8988T (cell line): Measurements from ENCODE around the gene ADGB.
A peak's percentile ranks its signal among the peaks of the same experiment; 100 is the strongest.
"Not testable (repeated sequence)": the region's sequence is repeated elsewhere in the genome, so short reads cannot be mapped to it uniquely, and the experiment has no call there.

ENCODE experiments used
- DNase-seq: peaks from one replicate; pipeline ENCODE4 v3.0.0; 2011

Gene ADGB

GRCh38 chr6:146827216-146827928 is 228.6 kb downstream of the ADGB start:
- DNase-seq, result no peak

- no peak for DNase-seq
Measured at GRCh38 chr6:146829792-146830565, 231.2 kb downstream of the ADGB start.

- DNase-seq, result no peak
Measured at GRCh38 chr6:146833157-146833556, 234.4 kb downstream of the ADGB start.

GRCh38 chr6:146840216-146840615 is 241.4 kb downstream of the ADGB start:
- DNase-seq, result no peak

GRCh38 chr6:146840641-146841040 is 241.9 kb downstream of the ADGB start:
- DNase-seq, result no peak

- DNase-seq, result no peak
Measured at GRCh38 chr6:146847426-146847825, 248.7 kb downstream of the ADGB start.

- no peak for DNase-seq
Measured at GRCh38 chr6:146850238-146850896, 251.6 kb downstream of the ADGB start.

- no peak for DNase-seq
Measured at GRCh38 chr6:146850981-146851380, 252.2 kb downstream of the ADGB start.

GRCh38 chr6:146851837-146852236 is 253.1 kb downstream of the ADGB start:
- no peak for DNase-seq

- DNase-seq, result not testable (repeated sequence)
Measured at GRCh38 chr6:146854521-146855255, 255.9 kb downstream of the ADGB start.

GRCh38 chr6:146855889-146856288 is 257.1 kb downstream of the ADGB start:
- no peak for DNase-seq

GRCh38 chr6:146856296-146856695 is 257.5 kb downstream of the ADGB start:
- DNase-seq, result no peak

GRCh38 chr6:146857180-146857979 is 258.6 kb downstream of the ADGB start:
- peak; percentile 59 for DNase-seq

GRCh38 chr6:146857980-146858347 is 259.2 kb downstream of the ADGB start:
- DNase-seq, result no peak

- DNase-seq, result no peak
Measured at GRCh38 chr6:146859206-146859605, 260.4 kb downstream of the ADGB start.

GRCh38 chr6:146859795-146860495 is 261.2 kb downstream of the ADGB start:
- DNase-seq, result no peak

GRCh38 chr6:146860583-146860982 is 261.8 kb downstream of the ADGB start:
- no peak for DNase-seq

GRCh38 chr6:146861029-146861563 is 262.3 kb downstream of the ADGB start:
- no peak for DNase-seq

GRCh38 chr6:146861716-146862115 is 262.9 kb downstream of the ADGB start:
- no peak for DNase-seq

GRCh38 chr6:146862508-146862919 is 263.7 kb downstream of the ADGB start:
- no peak for DNase-seq

GRCh38 chr6:146864300-146864699 is 265.5 kb downstream of the ADGB start:
- no peak for DNase-seq
